NCI-H2196 treated with DMSO at 0.1 percent for 48 hours (cell line): ENCODE data around the gene RSF1.

Source experiments
- DNase-seq: peaks from one replicate; lab custom pipeline; 2025; ENCODE audit not compliant: unreplicated experiment; lab: John Stamatoyannopoulos, UW

RSF1 gene

GRCh38 chr11:77630157-77630710, 190.3 kb downstream of the RSF1 start:
- DNase-seq, result no peak

GRCh38 chr11:77619576-77620198, 200.8 kb downstream of the RSF1 start:
- DNase-seq, result peak; percentile 19

GRCh38 chr11:77617892-77618291, 202.6 kb downstream of the RSF1 start:
- no peak for DNase-seq

- DNase-seq, result no peak
Measured at GRCh38 chr11:77611921-77612320, 208.6 kb downstream of the RSF1 start.
